Nephron (organoid): ENCODE results near the gene TCF4.

Experiments used
- H3K27ac Mint-ChIP-seq, 3 experiments: 2 replicates each; pipeline ENCODE4 v1.8.0; 2020; ENCODE audit warnings: mixed read lengths in 3 of 3, mild to moderate bottlenecking in 2 of 3, moderate library complexity in 1 of 3
- H3K27me3 Mint-ChIP-seq: 2 replicates; pipeline ENCODE4 v1.8.0; 2021; ENCODE audit warnings: low read depth, mild to moderate bottlenecking, moderate library complexity, mixed read lengths
- H3K36me3 Mint-ChIP-seq: 2 replicates; pipeline ENCODE4 v1.8.0; 2020; ENCODE audit warnings: low read depth, mixed read lengths
- H3K4me1 Mint-ChIP-seq: 2 replicates; pipeline ENCODE4 v1.8.0; 2020; ENCODE audit warnings: mixed read lengths
- H3K4me3 Mint-ChIP-seq, 3 experiments: 2 replicates each; pipeline ENCODE4 v1.8.0; 2020; ENCODE audit warnings: mild to moderate bottlenecking in 3 of 3, mixed read lengths in 3 of 3, moderate library complexity in 2 of 3
- H3K9me3 Mint-ChIP-seq: 2 replicates; pipeline ENCODE4 v1.8.0; 2020; ENCODE audit warnings: mixed read lengths
- TF ChIP-seq, protein P1 (sequence below), 3 experiments: fragments of 200-600 bp; sonication (generic); IDR thresholded peaks; one replicate each; pipeline ENCODE4 v1.5.0; 2021; ENCODE audit warnings: antibody characterized with exemption in 3 of 3; ENCODE audit not compliant: unreplicated experiment in 3 of 3

Gene TCF4

DNA sequence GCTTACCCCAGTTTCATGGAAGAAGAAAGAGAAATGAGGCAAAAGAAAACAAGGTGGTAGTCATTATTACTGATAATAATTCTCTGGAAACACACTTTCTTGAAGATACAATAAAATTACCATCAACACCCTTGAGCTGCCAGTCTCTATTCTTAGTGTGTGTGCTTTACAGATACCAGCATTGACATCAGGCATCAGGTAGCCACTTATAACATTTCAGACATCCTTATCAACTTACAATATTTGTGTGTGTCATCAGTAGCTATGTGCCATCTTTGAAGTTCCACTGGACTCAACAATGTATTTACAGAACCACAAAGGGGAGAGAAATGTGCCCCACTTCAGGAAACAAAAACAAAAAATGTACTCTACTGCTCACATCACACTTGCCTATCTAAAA is 62.1 kb downstream of the TCF4 start:
- peaks cover 11% of the 10 kb centered on the region for H3K36me3 Mint-ChIP-seq
- no peak overlapping the region for H3K4me3 Mint-ChIP-seq
- TF ChIP-seq, protein P1, sequence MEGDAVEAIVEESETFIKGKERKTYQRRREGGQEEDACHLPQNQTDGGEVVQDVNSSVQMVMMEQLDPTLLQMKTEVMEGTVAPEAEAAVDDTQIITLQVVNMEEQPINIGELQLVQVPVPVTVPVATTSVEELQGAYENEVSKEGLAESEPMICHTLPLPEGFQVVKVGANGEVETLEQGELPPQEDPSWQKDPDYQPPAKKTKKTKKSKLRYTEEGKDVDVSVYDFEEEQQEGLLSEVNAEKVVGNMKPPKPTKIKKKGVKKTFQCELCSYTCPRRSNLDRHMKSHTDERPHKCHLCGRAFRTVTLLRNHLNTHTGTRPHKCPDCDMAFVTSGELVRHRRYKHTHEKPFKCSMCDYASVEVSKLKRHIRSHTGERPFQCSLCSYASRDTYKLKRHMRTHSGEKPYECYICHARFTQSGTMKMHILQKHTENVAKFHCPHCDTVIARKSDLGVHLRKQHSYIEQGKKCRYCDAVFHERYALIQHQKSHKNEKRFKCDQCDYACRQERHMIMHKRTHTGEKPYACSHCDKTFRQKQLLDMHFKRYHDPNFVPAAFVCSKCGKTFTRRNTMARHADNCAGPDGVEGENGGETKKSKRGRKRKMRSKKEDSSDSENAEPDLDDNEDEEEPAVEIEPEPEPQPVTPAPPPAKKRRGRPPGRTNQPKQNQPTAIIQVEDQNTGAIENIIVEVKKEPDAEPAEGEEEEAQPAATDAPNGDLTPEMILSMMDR (IDR thresholded peaks at IDR 0.05; ENCODE audit: unreplicated experiment in 3 of 3) = no peak
- H3K4me1 Mint-ChIP-seq = peaks cover 24% of the 10 kb centered on the region
- no peaks in the 10 kb centered on the region for H3K9me3 Mint-ChIP-seq
- no peaks in the 10 kb centered on the region for H3K27me3 Mint-ChIP-seq
- no peak overlapping the region for H3K27ac Mint-ChIP-seq

DNA sequence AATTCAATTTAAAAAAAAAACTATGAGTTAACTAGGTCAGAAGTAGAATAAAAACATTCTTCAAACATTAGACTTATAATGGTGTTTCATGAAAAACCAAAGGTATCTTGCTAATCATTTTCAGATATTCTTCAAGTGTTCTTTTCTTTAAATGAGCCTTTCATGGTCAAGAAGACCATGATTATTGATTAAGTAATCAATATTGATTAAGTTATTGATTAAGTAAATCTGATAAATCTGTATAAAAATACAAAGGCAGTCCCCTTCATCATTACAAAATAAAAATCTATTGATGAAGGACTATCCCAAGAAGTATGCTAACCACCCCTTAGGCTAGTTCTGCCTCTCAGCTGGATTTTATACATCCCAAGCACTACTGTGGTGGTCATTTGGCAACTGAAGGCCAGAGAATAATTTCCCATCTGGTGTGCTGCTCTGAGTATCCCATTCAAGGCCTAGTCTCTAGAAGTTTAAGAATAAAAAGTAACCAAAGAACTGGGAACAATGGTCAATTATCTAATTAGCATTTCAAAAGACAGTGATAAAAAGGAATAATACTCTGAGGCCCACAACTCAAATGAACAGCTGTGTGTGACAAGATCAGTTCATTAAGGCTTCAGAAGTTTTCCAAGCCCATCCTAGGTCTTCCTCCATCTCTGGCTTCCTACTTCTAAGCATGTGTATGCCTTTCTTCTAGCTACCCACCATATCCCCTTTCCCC is 63.5 kb downstream of the TCF4 start:
- Mint-ChIP-seq H3K27me3 (no peaks in the 10 kb centered on the region), H3K4me1 (peaks cover 14% of the 10 kb centered on the region), H3K9me3 (no peaks in the 10 kb centered on the region), H3K36me3 (peaks cover 16% of the 10 kb centered on the region), H3K4me3 (no peak overlapping the region), H3K27ac (no peak overlapping the region)
- TF ChIP-seq, protein P1 (IDR thresholded peaks at IDR 0.05; ENCODE audit: unreplicated experiment in 3 of 3) = no peak

DNA sequence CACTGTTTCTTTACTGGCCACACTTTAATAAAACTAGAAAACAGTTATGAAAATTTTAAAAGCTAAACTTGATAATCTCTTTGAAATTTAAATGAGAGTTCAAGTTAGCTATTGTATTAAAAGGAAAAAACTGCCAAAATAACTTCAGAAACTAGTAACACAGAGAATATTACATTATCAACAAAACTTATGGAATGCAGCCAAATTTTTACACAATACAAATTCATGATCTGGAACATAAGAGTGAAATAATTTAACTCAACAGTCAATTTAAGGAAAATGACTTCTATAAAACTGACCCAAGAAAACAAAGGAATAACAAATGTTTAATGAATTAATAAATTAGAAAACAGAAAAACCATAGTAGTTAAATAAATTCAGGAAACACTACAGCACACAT is 65.0 kb downstream of the TCF4 start:
- Mint-ChIP-seq H3K4me3 (no peak overlapping the region), H3K27ac (no peak overlapping the region), H3K9me3 (no peaks in the 10 kb centered on the region), H3K27me3 (no peaks in the 10 kb centered on the region), H3K36me3 (peaks cover 21% of the 10 kb centered on the region), H3K4me1 (peaks cover 11% of the 10 kb centered on the region)
- TF ChIP-seq, protein P1 (IDR thresholded peaks at IDR 0.05; ENCODE audit: unreplicated experiment in 3 of 3) = no peak

DNA sequence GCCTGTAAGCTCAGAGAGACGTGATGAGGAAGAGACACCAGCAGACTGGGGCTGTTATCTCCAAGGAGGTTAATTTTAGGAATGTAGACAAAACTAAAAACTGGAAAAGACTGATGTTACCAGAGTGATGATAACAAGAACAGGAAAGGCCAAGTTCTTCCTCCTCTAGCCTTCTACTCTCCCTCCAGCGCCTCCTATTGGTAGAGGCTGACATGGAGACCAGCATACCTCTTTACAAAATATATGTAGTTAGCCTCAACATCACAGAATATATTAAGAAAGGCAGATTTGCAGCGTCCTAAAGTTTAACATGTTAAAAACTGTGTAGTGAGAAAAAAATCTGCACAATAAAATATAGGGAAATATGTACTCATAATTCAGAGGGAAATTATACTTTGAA is 66.0 kb downstream of the TCF4 start:
- peaks cover 11% of the 10 kb centered on the region for H3K4me1 Mint-ChIP-seq
- no peak overlapping the region for H3K27ac Mint-ChIP-seq
- peaks cover 23% of the 10 kb centered on the region for H3K36me3 Mint-ChIP-seq
- TF ChIP-seq, protein P1 (IDR thresholded peaks at IDR 0.05; ENCODE audit: unreplicated experiment in 3 of 3) = peak in 2 of 3 experiments; percentile 14 to 23
- H3K27me3 Mint-ChIP-seq = no peaks in the 10 kb centered on the region
- no peak overlapping the region for H3K4me3 Mint-ChIP-seq
- no peaks in the 10 kb centered on the region for H3K9me3 Mint-ChIP-seq

DNA sequence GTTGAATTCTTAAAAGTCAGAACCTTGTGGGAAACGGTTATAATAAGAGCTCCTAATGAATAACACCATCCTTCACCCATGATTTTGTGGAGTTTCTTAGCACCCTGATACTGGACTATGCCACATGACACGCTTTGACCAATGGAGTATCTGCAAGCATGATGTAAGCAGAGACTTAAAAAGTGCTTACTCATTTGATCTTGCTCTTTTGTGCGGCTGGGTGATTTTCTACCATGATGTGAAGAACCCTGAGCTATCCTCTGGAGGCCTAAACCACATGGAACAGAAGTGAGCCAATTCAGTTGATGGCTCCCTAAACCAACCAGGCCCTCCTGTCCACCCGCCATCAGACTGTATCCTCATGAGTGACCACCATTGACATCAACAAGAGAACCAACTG is 70.9 kb downstream of the TCF4 start:
- Mint-ChIP-seq H3K36me3 (peaks cover 14% of the 10 kb centered on the region), H3K27ac (no peak overlapping the region), H3K4me3 (no peak overlapping the region), H3K9me3 (no peaks in the 10 kb centered on the region), H3K4me1 (peaks cover 5% of the 10 kb centered on the region), H3K27me3 (no peaks in the 10 kb centered on the region)
- TF ChIP-seq, protein P1 (IDR thresholded peaks at IDR 0.05; ENCODE audit: unreplicated experiment in 3 of 3) = no peak
